Gastroesophageal sphincter (tissue), 3 donors: ENCODE data around the gene FCAR.

Experiments used
- CTCF ChIP-seq, 4 experiments: fragments of 200-600 bp in 2 of 4; fragments of 450-650 bp in 2 of 4; sonication (generic) in 1 of 4; IDR thresholded peaks; one replicate each; pipeline ENCODE4 v1.5.1; 2017 to 2019; ENCODE audit warnings: antibody characterized with exemption in 4 of 4, mild to moderate bottlenecking in 2 of 4, moderate library complexity in 2 of 4
- EP300 ChIP-seq: sonication (generic); formaldehyde crosslinking; IDR thresholded peaks from one replicate; pipeline ENCODE4 v1.6.1; 2017; ENCODE audit warnings: antibody characterized with exemption, mild to moderate bottlenecking
- POLR2A ChIP-seq, 2 donors: fragments of 450-650 bp; IDR thresholded peaks; one replicate each; pipeline ENCODE4 v1.6.1; 2017; ENCODE audit warnings: antibody characterized with exemption in 2 of 2, mild to moderate bottlenecking in 2 of 2, moderate library complexity in 1 of 2
- POLR2AphosphoS5 ChIP-seq: sonication (generic); formaldehyde crosslinking; IDR thresholded peaks from one replicate; pipeline ENCODE4 v1.6.1; 2017; ENCODE audit warnings: antibody characterized with exemption

GRCh38 chr19:54937926-54938325, 63.9 kb downstream of the FCAR start:
- TF ChIP-seq CTCF (IDR thresholded peaks at IDR 0.05) = no peak
- no peak for TF ChIP-seq POLR2AphosphoS5
- no peak for TF ChIP-seq POLR2A (IDR thresholded peaks at IDR 0.05)
- TF ChIP-seq EP300 = no peak
